ENCODE results near the gene CDCA7.
"Not testable (repeated sequence)": the region's sequence is repeated elsewhere in the genome, so short reads cannot be mapped to it uniquely, and the experiment has no call there.

CDCA7 gene

GRCh38 chr2:173404841-173405750, 50.4 kb downstream of the CDCA7 start:
- no peak for DNase-seq

DNA sequence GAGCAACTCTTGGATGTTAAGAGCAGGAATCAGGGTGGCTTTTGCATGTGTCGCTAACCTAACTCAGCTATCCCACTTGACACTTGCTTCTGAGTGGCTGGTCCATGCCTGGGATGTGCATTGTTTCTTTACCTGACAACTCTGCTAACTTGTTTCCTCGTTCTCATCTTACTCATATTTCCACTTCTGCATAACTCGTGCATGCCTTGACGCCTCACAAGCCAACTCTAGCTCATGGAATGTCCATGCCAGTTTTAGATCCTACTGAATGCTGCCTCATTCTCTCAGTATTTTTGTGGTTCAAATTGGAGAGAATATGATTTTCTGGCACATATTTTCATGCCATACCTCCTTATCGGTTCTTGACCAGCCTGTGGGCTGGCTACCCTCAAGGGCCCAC, 52.5 kb downstream of the CDCA7 start:
- no peak for DNase-seq

GRCh38 chr2:173407646-173408045, 53.0 kb downstream of the CDCA7 start:
- DNase-seq = no peak

DNA sequence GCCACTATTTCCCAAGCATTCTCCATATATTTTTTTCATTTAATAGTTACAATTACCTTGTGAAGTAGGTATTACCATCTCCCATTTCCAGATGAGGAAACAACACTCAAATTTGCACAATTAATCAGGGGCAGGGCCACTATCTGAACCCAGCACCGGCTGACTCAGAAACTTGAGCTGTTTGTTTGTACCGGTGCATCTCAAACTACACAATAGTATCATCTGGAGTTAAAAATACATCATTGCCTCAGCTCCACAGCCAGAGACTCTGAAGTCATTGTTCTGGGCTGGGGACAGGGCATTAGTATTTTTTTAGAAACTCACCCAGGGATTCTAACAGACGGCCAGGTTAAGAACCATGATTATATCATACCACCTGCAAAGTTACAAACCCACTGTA, 55.9 kb downstream of the CDCA7 start:
- DNase-seq = no peak

DNA sequence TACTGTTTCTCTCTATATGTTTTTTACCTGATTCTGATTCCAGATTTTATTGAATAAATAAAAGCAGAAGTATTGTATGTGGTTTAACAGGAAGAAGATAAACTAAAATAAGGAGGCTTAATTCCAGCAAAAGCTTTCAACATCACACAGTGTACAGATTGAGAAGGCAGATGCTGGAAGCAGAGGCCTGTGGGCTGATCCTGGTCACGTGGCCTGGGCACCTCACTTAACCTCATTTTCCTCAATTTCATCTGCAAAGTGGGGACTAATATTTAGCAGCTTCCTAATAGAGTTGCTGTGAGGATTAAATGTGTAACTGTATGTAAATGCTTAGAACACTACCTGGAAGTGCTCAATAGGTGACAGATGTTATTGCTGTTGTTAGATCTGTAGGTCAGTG, 58.0 kb downstream of the CDCA7 start:
- no peak for DNase-seq

GRCh38 chr2:173414823-173415322, 60.2 kb downstream of the CDCA7 start:
- no peak for DNase-seq

- no peak for DNase-seq
Observed at GRCh38 chr2:173415431-173416381, 61.0 kb downstream of the CDCA7 start.

DNA sequence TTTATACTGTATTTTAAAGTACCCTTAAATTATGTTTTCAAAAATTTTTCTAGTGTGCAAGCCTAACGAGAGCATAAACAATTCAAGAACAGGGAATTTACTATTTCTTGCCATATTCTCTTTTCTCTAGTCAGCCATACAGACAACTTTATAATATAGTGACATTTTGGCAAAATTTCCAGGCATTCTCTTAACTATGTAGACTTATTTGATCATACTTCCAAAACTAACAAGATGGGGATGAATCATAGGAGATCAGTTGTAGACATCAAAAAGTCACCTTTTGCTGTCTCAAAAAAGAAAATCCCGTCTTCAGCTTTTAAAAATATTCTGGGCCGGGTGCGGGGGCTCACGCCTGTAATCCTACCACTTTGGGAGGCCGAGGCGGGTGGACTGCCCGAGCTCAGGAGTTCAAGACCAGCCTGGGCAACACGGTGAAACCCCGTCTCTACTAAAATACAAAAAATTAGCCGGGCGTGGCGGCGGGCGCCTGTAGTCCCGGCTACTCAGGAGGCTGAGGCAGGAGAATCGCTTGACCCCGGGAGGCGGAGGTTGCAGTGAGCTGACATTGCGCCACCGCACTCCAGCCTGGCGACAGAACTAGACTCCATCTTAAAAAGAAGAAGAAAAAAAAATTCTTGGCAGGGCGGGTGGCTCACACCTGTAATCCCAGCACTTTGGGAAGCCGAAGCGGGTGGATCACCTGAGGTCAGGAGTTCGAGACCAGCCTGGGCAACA, 61.9 kb downstream of the CDCA7 start:
- DNase-seq = not testable (repeated sequence)

DNA sequence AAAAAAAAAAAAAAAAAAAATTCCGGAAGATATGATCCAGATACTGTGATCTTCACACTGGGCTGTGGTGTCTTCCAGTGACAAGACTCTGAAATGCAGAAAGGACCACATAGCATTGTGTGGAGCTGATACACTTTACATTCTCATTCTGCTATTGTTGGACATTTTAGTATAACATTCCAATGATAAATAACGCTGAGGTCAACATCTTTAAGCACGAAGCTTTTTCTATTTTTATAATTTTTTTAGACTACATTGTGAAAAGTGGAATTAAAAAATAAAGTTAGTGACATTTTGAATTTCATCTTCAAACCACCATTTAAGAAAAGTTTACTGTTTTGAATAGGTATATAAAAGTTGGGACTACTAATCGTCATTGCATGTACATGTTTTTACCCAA, 62.7 kb downstream of the CDCA7 start:
- DNase-seq = no peak

- no peak for DNase-seq
Observed at GRCh38 chr2:173417802-173418201, 63.1 kb downstream of the CDCA7 start.

All from NCI-H345 (cell line).